Measurements from ENCODE around the gene OR51D1.

OR51D1 gene

DNA sequence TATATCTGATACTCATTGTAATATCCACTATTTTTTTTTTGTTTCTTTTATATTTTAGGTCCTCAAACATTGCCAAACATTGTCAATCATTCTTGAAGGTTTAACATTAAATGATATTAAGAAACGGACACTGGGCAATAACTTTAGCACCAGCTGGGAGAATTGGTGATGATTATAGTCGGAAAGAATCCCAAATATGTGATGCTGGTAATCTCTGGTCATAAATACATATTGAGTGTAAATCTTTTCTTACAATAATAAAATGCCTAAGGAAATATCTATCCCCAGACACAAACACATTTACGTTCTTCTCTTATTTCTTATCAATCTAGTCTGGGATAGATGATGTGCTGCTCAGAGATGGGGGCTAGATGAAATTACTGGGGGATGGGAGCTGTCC is 35.2 kb downstream of the OR51D1 start:
- H3K79me2 ChIP-seq (ENCODE audit: control insufficient read depth, low read length) = no peaks in the 10 kb centered on the region
- H3K27ac ChIP-seq (ENCODE audit: low read depth, low read length) = no peak overlapping the region
- H3K4me3 ChIP-seq (ENCODE audit: low read length) = no peak overlapping the region
- no peaks in the 10 kb centered on the region for H3K36me3 ChIP-seq (ENCODE audit: control insufficient read depth, low read length)
- H3K4me1 ChIP-seq (ENCODE audit: control insufficient read depth, low read length) = no peaks in the 10 kb centered on the region
- no peaks in the 10 kb centered on the region for H3K27me3 ChIP-seq (ENCODE audit: control insufficient read depth, low read length)
- H3F3A ChIP-seq (ENCODE audit: control insufficient read depth, insufficient read depth) = no peaks in the 10 kb centered on the region
- TF ChIP-seq, protein P1, sequence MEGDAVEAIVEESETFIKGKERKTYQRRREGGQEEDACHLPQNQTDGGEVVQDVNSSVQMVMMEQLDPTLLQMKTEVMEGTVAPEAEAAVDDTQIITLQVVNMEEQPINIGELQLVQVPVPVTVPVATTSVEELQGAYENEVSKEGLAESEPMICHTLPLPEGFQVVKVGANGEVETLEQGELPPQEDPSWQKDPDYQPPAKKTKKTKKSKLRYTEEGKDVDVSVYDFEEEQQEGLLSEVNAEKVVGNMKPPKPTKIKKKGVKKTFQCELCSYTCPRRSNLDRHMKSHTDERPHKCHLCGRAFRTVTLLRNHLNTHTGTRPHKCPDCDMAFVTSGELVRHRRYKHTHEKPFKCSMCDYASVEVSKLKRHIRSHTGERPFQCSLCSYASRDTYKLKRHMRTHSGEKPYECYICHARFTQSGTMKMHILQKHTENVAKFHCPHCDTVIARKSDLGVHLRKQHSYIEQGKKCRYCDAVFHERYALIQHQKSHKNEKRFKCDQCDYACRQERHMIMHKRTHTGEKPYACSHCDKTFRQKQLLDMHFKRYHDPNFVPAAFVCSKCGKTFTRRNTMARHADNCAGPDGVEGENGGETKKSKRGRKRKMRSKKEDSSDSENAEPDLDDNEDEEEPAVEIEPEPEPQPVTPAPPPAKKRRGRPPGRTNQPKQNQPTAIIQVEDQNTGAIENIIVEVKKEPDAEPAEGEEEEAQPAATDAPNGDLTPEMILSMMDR (IDR thresholded peaks at IDR 0.05; ENCODE audit: low read depth, low read length, poor library complexity, severe bottlenecking) = no peak
- TF ChIP-seq EZH2phosphoT487 (IDR thresholded peaks at IDR 0.05; ENCODE audit: borderline replicate concordance, low read length) = no peak
- no peak overlapping the region for H3K4me2 ChIP-seq (ENCODE audit: low read length)
- no peaks in the 10 kb centered on the region for H3K9me2 ChIP-seq (replicated peaks; ENCODE audit: control insufficient read depth, low read length)
- H3K9me3 ChIP-seq (ENCODE audit: control insufficient read depth, insufficient read depth, low read length) = no peaks in the 10 kb centered on the region
- no peaks in the 10 kb centered on the region for H4K20me1 ChIP-seq (ENCODE audit: control insufficient read depth, insufficient read depth, low read depth, low read length)

DNA sequence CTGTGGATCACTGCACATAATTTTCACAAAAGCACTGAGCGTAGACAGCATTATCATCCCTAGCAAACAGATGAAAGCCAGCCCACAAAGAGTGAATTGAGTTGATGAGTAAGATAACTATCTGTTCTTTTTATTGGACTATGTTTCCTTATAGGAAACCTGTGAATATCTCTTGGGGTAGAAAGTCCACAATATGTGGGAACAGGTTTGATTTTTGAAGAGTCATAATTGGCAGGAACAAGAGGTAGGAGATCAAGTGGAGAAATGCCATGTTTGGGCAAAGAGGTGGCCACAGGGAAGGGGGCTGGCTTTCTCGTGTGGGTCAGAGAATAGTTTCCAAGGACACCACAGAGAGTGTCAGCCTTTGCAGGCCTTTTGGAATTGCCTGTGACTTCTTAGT is 36.5 kb downstream of the OR51D1 start:
- H3K79me2 ChIP-seq (ENCODE audit: control insufficient read depth, low read length) = no peaks in the 10 kb centered on the region
- H3K4me3 ChIP-seq (ENCODE audit: low read length) = no peak overlapping the region
- H4K20me1 ChIP-seq (ENCODE audit: control insufficient read depth, insufficient read depth, low read depth, low read length) = no peaks in the 10 kb centered on the region
- H3K36me3 ChIP-seq (ENCODE audit: control insufficient read depth, low read length) = no peaks in the 10 kb centered on the region
- H3K4me1 ChIP-seq (ENCODE audit: control insufficient read depth, low read length) = no peaks in the 10 kb centered on the region
- no peak overlapping the region for H3K4me2 ChIP-seq (ENCODE audit: low read length)
- TF ChIP-seq EZH2phosphoT487 (IDR thresholded peaks at IDR 0.05; ENCODE audit: borderline replicate concordance, low read length) = no peak
- TF ChIP-seq, protein P1 (IDR thresholded peaks at IDR 0.05; ENCODE audit: low read depth, low read length, poor library complexity, severe bottlenecking) = no peak
- no peaks in the 10 kb centered on the region for H3K9me2 ChIP-seq (replicated peaks; ENCODE audit: control insufficient read depth, low read length)
- no peaks in the 10 kb centered on the region for H3K27me3 ChIP-seq (ENCODE audit: control insufficient read depth, low read length)
- H3F3A ChIP-seq (ENCODE audit: control insufficient read depth, insufficient read depth) = no peaks in the 10 kb centered on the region
- H3K9me3 ChIP-seq (ENCODE audit: control insufficient read depth, insufficient read depth, low read length) = no peaks in the 10 kb centered on the region
- H3K27ac ChIP-seq (ENCODE audit: low read depth, low read length) = no peak overlapping the region

DNA sequence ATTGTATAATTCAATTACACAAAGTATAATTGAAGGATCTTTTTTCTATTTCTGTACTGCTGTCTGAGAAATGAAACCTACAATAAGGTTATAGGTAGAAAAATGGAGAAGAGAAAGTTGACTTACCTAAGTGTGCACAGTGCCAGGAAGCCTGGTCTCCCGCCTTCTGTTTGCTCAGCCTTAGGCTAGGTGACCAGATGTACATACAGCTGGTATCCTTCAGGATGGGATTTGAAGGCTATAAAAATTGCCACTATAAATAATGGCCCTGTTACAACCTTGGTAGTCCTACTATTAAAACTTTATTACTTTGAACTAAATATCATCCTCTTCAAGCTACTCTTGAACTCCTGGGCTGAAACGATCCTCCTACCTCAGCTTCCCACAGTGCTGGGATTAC is 40.7 kb downstream of the OR51D1 start:
- no peaks in the 10 kb centered on the region for H3K4me1 ChIP-seq (ENCODE audit: control insufficient read depth, low read length)
- H3K4me3 ChIP-seq (ENCODE audit: low read length) = no peak overlapping the region
- no peak for TF ChIP-seq EZH2phosphoT487 (IDR thresholded peaks at IDR 0.05; ENCODE audit: borderline replicate concordance, low read length)
- TF ChIP-seq, protein P1 (IDR thresholded peaks at IDR 0.05; ENCODE audit: low read depth, low read length, poor library complexity, severe bottlenecking) = no peak
- no peak overlapping the region for H3K4me2 ChIP-seq (ENCODE audit: low read length)
- no peaks in the 10 kb centered on the region for H3K27me3 ChIP-seq (ENCODE audit: control insufficient read depth, low read length)
- no peak overlapping the region for H3K27ac ChIP-seq (ENCODE audit: low read depth, low read length)
- H3K9me2 ChIP-seq (replicated peaks; ENCODE audit: control insufficient read depth, low read length) = no peaks in the 10 kb centered on the region
- no peaks in the 10 kb centered on the region for H3K9me3 ChIP-seq (ENCODE audit: control insufficient read depth, insufficient read depth, low read length)
- H3K79me2 ChIP-seq (ENCODE audit: control insufficient read depth, low read length) = no peaks in the 10 kb centered on the region
- H4K20me1 ChIP-seq (ENCODE audit: control insufficient read depth, insufficient read depth, low read depth, low read length) = no peaks in the 10 kb centered on the region
- no peaks in the 10 kb centered on the region for H3F3A ChIP-seq (ENCODE audit: control insufficient read depth, insufficient read depth)
- no peaks in the 10 kb centered on the region for H3K36me3 ChIP-seq (ENCODE audit: control insufficient read depth, low read length)

DNA sequence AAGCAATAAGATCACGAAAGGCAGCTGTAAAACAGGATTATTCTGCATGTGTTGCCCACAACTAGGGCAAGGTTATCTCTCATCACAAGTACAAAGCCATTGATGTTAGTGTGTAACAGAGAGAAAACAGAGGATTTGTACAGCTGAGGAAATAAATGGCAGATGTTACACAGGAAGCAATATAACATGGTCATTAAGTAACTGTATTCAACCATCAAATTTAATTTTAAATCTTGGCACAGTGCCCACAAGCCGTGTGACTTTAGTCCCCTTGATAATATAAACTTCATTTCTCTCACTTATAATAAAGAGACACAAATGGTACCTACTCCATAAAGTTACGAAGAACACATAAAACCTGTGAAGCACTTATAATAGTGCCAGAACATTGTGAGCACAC is 43.1 kb downstream of the OR51D1 start:
- Histone ChIP-seq H3K4me3 (ENCODE audit: low read length) (no peak overlapping the region), H3K9me3 (ENCODE audit: control insufficient read depth, insufficient read depth, low read length) (no peaks in the 10 kb centered on the region), H3K36me3 (ENCODE audit: control insufficient read depth, low read length) (no peaks in the 10 kb centered on the region), H3K79me2 (ENCODE audit: control insufficient read depth, low read length) (no peaks in the 10 kb centered on the region), H3K4me1 (ENCODE audit: control insufficient read depth, low read length) (no peaks in the 10 kb centered on the region), H3K9me2 (replicated peaks; ENCODE audit: control insufficient read depth, low read length) (no peaks in the 10 kb centered on the region), H4K20me1 (ENCODE audit: control insufficient read depth, insufficient read depth, low read depth, low read length) (no peaks in the 10 kb centered on the region), H3K27me3 (ENCODE audit: control insufficient read depth, low read length) (no peaks in the 10 kb centered on the region), H3K4me2 (ENCODE audit: low read length) (no peak overlapping the region), H3K27ac (ENCODE audit: low read depth, low read length) (no peak overlapping the region), H3F3A (ENCODE audit: control insufficient read depth, insufficient read depth) (no peaks in the 10 kb centered on the region)
- TF ChIP-seq, protein P1 (IDR thresholded peaks at IDR 0.05; ENCODE audit: low read depth, low read length, poor library complexity, severe bottlenecking) = no peak
- no peak for TF ChIP-seq EZH2phosphoT487 (IDR thresholded peaks at IDR 0.05; ENCODE audit: borderline replicate concordance, low read length)

Data from DOHH2 (cell line).